Gastroesophageal sphincter (tissue), 3 donors: ENCODE data around the gene KIFC3.

Experiments
- CTCF ChIP-seq, 4 experiments: fragments of 200-600 bp in 2 of 4; fragments of 450-650 bp in 2 of 4; sonication (generic) in 1 of 4; IDR thresholded peaks; one replicate each; pipeline ENCODE4 v1.5.1; 2017 to 2019; ENCODE audit warnings: antibody characterized with exemption in 4 of 4, mild to moderate bottlenecking in 2 of 4, moderate library complexity in 2 of 4
- POLR2A ChIP-seq, 2 donors: fragments of 450-650 bp; IDR thresholded peaks; one replicate each; pipeline ENCODE4 v1.6.1; 2017; ENCODE audit warnings: antibody characterized with exemption in 2 of 2, mild to moderate bottlenecking in 2 of 2, moderate library complexity in 1 of 2
- POLR2AphosphoS5 ChIP-seq: sonication (generic); formaldehyde crosslinking; IDR thresholded peaks from one replicate; pipeline ENCODE4 v1.6.1; 2017; ENCODE audit warnings: antibody characterized with exemption

DNA sequence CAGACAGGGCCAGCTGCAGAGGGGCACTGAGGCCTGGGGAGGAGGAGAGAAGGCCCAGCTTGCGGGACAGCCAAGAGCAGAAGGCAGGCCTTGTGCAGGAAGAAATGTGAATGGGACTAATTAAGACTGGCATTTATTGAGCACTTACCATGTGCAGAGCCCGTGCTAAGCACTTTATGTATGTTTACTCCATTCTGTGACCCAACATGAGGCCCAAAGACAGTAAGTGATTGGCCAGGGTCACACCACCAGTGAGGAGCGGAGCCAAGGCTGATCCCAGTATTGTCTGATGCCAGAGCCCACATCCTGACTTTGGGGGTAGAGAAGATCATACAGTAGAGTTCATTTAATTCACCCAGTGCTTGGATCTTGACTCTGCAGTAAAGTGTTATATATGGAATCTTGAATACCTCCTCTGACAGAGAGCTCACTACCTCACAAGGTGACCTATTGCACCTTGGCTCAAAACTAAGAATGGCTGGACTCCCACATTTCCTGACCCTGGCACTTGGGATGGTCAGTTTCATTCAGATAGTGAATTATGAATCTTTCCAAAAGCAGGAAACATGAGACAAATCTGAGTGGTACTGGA, 53.1 kb downstream of the KIFC3 start:
- TF ChIP-seq CTCF (IDR thresholded peaks at IDR 0.05) (no peak), POLR2AphosphoS5 (no peak), POLR2A (IDR thresholded peaks at IDR 0.05) (no peak)
